ENCODE results near the gene ZNF385A.
A peak's percentile ranks its signal among the peaks of the same experiment; 100 is the strongest.

ZNF385A gene

GRCh38 chr12:54324617-54325441 is 59.7 kb downstream of the ZNF385A start, which contains the start of gene COPZ1:
Gene COPZ1 (plus strand): TSS chr12:54325131. CDS start chr12:54325164, 33 bp downstream.
- peak within 1 kb of the TSS; percentile 97 for H3K27ac Mint-ChIP-seq
- H3K27me3 Mint-ChIP-seq = no peaks in the 10 kb centered on the region
- H3K4me1 Mint-ChIP-seq (ENCODE audit: low read depth) = peaks cover 37% of the 10 kb centered on the region
- no peaks in the 10 kb centered on the region for H3K36me3 Mint-ChIP-seq
- H3K4me3 Mint-ChIP-seq = peak within 1 kb of the TSS; percentile 99
- H3K9me3 Mint-ChIP-seq (ENCODE audit: low read depth) = no peaks in the 10 kb centered on the region

- Mint-ChIP-seq H3K27me3 (no peaks in the 10 kb centered on the region), H3K27ac (no peak overlapping the region), H3K36me3 (no peaks in the 10 kb centered on the region), H3K4me3 (no peak overlapping the region), H3K4me1 (ENCODE audit: low read depth) (peaks cover 15% of the 10 kb centered on the region), H3K9me3 (ENCODE audit: low read depth) (no peaks in the 10 kb centered on the region)
Measured at GRCh38 chr12:54321363-54321762, 63.2 kb downstream of the ZNF385A start.
